DND-41 (cell line): ENCODE measurements around the gene PROSER3.

ENCODE experiments used
- EZH2 ChIP-seq: IDR thresholded peaks from 3 replicates; pipeline ENCODE4 v1.6.1; 2012; ENCODE audit warnings: borderline replicate concordance, low read depth, mild to moderate bottlenecking, moderate library complexity, low read length, inconsistent platforms; ENCODE audit not compliant: severe bottlenecking
- TF ChIP-seq, protein P1 (sequence below): IDR thresholded peaks from 2 replicates; pipeline ENCODE4 v1.5.1; 2012; ENCODE audit warnings: borderline replicate concordance, low read length, moderate library complexity, mild to moderate bottlenecking; ENCODE audit not compliant: poor library complexity, severe bottlenecking; ENCODE audit errors: extremely low read depth

DNA sequence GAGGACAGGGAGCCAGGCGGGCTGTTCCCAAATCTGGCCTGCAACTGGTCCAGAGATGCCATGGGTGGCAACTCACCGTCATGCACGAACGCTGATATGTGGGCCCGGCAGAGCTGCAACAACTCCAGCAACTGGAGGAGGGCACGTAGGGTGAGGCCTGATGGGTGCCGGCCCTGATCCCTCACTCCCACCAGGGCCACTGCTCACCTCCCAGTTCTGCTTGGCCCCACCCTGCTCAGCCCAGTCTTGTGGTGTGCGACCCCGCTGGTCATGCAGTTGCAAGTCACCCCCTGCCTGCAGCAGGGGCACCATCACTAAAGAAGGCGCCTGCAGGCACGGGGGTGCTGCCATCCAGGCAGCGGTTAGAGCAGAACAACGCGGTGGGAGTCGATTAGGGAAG, 34.3 kb downstream of the PROSER3 start:
- TF ChIP-seq EZH2 = no peak
- TF ChIP-seq, protein P1, sequence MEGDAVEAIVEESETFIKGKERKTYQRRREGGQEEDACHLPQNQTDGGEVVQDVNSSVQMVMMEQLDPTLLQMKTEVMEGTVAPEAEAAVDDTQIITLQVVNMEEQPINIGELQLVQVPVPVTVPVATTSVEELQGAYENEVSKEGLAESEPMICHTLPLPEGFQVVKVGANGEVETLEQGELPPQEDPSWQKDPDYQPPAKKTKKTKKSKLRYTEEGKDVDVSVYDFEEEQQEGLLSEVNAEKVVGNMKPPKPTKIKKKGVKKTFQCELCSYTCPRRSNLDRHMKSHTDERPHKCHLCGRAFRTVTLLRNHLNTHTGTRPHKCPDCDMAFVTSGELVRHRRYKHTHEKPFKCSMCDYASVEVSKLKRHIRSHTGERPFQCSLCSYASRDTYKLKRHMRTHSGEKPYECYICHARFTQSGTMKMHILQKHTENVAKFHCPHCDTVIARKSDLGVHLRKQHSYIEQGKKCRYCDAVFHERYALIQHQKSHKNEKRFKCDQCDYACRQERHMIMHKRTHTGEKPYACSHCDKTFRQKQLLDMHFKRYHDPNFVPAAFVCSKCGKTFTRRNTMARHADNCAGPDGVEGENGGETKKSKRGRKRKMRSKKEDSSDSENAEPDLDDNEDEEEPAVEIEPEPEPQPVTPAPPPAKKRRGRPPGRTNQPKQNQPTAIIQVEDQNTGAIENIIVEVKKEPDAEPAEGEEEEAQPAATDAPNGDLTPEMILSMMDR = no peak
